Measurements from ENCODE around the gene SLC6A11. TPM values are rescaled to one million over a fixed set of nuclear protein-coding genes. Genes with fewer than 3 reads are reported as not detected.

The SLC6A11 gene
- total RNA-seq, 2 experiments from 2014 or later: not detected

DNA sequence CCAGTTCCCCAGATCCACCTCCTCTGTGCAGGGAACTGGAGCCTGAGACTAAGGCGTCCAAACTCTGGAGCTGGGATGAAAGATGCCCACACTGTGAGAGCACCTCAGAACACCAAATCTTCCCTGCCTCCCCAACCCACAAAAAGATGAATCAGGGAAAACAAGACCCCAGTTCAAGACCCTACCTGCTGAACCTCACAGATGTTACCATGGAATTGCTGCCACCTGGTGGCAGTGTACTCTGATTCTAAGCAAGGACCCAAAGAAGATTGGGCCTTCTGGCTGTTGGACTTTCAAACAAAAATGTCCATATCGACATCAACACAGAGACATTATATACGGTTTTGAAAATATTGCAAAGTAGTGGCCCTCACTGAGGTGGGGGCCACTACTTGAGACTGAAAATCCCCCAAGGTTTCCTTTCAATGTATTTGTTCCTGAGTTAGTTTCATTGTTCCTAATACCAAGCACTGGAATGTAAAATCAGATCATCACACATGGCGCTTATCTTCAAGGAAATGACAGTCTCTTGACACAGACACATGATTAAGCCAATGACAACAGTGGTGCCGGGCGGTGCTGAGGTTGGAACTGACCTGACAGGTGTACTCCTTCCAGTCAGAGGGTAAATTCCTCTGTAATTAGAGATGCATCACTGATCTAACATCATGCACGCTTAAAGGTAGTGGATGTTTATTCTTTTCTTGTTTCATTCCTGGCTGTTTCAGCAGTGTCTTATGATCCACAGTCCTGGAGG is 67.6 kb downstream of the SLC6A11 start:
- Mint-ChIP-seq H3K36me3 (no peaks in the 10 kb centered on the region), H3K9me3 (no peaks in the 10 kb centered on the region), H3K4me1 (ENCODE audit: low read depth) (no peaks in the 10 kb centered on the region), H3K27me3 (peaks cover 16% of the 10 kb centered on the region), H3K4me3 (no peak overlapping the region), H3K27ac (no peak overlapping the region)
- DNase-seq: no peak
- ChIA-PET POLR2A (no interaction called here), CTCF (interaction anchor here (2.5 to 2.6 kb wide), 2 partner anchors 125 kb away, joined by 8 to 15 read pairs; no protein-coding TSS in a partner anchor)
- intact Hi-C loops (cut with micrococcal nuclease): no loop called here

DNA sequence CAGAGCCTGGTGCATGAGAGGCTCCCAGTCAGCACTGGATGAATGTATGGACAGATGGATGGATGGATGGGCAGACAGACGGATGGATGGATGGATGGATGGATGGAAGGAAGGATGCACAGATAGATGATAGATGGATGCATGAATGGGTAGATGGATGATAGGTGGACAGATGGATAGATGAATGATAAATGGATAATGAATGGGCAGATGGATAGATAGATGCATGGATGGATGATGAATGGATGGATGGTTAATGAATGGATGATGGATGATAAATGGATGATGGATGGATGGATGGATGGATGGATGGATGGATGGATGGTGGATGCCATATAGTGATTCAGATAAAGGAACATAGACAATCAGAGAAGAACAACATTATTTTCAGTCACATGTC is 71.0 kb downstream of the SLC6A11 start:
- H3K4me1 Mint-ChIP-seq (ENCODE audit: low read depth): no peaks in the 10 kb centered on the region
- H3K36me3 Mint-ChIP-seq: no peaks in the 10 kb centered on the region
- H3K9me3 Mint-ChIP-seq: peaks cover 15% of the 10 kb centered on the region
- no peak for DNase-seq
- H3K4me3 Mint-ChIP-seq: no peak overlapping the region
- H3K27ac Mint-ChIP-seq: no peak overlapping the region
- CTCF ChIA-PET: no interaction called here
- H3K27me3 Mint-ChIP-seq: peaks cover 10% of the 10 kb centered on the region
- intact Hi-C loops (cut with micrococcal nuclease): no loop called here
- POLR2A ChIA-PET: no interaction called here

DNA sequence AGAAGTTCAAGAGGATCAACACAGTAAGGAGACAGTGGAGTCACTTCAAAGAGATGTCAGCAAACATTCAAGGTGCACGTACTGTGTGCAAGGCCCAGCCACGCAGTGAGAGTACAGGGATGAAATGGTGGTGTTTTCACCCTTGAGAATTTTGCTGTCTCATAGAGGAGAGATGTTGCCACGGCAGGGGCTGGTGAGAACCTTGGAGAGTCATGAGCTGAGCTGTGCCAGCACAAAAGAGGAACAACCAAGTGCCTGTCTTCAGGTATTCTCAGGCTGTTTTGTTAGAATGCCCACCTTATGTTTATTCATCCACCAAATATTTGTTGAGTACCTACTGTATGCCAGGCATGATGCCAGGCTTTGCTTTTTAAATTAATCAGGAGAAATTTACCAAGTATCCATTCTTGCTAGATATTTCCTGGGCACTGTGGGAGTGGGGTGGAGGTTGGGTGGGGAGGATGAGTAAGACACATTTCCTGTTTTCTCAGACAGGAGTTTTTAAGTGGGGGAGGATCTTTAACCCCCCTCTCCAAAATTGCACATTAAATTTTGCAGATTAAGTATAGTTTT is 72.6 kb downstream of the SLC6A11 start:
- ChIA-PET POLR2A (no interaction called here), CTCF (interaction anchor here (0.5 kb wide), 1 partner anchor 534 kb away, joined by 6 read pairs; no protein-coding TSS in a partner anchor)
- Mint-ChIP-seq H3K4me3 (no peak overlapping the region), H3K4me1 (ENCODE audit: low read depth) (no peaks in the 10 kb centered on the region), H3K9me3 (peaks cover 15% of the 10 kb centered on the region), H3K27me3 (peaks cover 5% of the 10 kb centered on the region), H3K36me3 (no peaks in the 10 kb centered on the region), H3K27ac (no peak overlapping the region)
- intact Hi-C loops (cut with micrococcal nuclease): no loop called here
- DNase-seq: no peak

DNA sequence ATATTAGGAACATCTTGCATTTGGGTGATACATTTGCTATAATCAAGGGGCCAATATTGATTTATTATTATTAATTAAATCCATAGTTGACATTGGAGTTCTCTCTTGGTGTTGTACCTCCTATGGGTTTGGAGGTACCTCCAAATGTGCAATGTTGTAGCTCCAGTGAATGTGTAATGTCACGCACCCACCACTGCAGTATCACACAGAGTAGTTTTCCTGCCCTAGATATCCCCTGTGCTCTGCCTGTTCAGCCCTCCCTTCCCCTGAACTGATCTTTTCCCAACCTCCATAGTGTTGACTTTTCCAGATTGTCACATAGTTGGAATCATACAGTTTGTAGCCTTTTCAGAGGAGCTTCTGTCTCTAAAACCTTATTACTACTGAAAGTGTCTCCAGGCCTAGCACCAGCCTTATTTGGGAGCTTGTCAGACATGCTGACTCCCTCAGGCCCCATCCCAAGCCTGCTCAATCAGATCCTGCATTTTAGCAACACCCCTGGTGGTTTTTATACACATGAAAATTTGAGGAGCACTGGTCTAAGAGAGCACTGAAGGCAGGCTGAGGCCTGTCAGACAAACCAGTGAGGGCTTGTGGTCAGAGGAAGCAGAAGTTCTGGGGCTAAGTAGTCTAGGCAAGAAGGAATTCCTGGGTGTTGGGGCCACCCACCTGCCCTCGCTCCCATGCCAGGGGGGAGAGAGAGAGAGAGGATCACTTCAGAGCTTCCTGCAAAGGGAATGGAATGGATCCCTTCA is 73.4 kb downstream of the SLC6A11 start:
- intact Hi-C loops (cut with micrococcal nuclease): no loop called here
- POLR2A ChIA-PET: no interaction called here
- no peaks in the 10 kb centered on the region for H3K4me1 Mint-ChIP-seq (ENCODE audit: low read depth)

DNA sequence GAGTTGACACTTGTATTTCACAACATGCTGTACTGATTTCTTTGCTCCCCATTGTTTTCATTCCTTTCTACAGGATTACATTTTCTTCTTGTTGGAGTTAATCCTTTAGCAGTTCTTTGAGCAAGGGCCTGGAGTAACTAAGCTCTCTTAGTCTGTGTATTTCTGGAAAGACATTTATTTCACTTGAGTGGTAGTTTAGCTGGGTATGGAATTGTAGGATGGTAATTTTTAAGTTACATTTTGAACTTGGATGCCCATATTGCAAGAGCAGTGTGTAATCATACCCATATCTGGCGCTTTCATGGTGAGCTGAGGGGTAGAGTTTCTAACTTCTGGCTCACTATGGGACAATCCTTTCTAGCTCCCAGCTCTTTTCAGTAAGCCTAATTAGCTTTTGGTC is 74.6 kb downstream of the SLC6A11 start:
- Mint-ChIP-seq H3K4me3 (no peak overlapping the region), H3K27me3 (peaks cover 9% of the 10 kb centered on the region), H3K9me3 (peaks cover 15% of the 10 kb centered on the region), H3K4me1 (ENCODE audit: low read depth) (no peaks in the 10 kb centered on the region), H3K27ac (no peak overlapping the region), H3K36me3 (no peaks in the 10 kb centered on the region)
- intact Hi-C loops (cut with micrococcal nuclease): no loop called here
- ChIA-PET POLR2A (no interaction called here), CTCF (no interaction called here)
- no peak for DNase-seq

More for the DNA sequence above, 73.4 kb downstream of the SLC6A11 start:
- Mint-ChIP-seq H3K36me3 (no peaks in the 10 kb centered on the region), H3K27ac (no peak overlapping the region), H3K9me3 (peaks cover 15% of the 10 kb centered on the region), H3K27me3 (peaks cover 8% of the 10 kb centered on the region), H3K4me3 (no peak overlapping the region)
- no peak for DNase-seq
- CTCF ChIA-PET: interaction anchor here (0.5 kb wide), 1 partner anchor 533 kb away, joined by 6 read pairs; no protein-coding TSS in a partner anchor

DNA sequence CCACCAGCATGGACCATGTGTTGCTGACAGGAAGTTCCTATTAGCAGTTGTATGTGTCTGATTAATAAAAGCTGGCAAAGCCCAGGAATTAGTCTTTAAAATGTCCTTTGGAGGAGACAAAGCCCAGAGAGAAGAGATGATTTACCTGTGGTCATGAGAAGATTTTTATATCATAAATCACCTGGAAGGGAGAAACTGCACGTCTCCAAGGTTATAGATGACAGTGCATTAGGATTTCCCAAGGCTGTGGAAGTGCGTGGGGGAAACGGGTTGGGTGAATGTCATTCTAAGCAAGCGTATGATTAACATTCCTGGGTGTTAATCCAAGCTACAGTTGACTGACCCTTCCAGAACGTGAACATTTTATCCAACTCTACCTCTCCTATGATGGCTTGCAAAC is 76.6 kb downstream of the SLC6A11 start:
- Mint-ChIP-seq H3K4me3 (no peak overlapping the region), H3K27ac (no peak overlapping the region), H3K4me1 (ENCODE audit: low read depth) (no peaks in the 10 kb centered on the region), H3K36me3 (no peaks in the 10 kb centered on the region), H3K9me3 (peaks cover 15% of the 10 kb centered on the region), H3K27me3 (peaks cover 3% of the 10 kb centered on the region)
- ChIA-PET POLR2A (no interaction called here), CTCF (no interaction called here)
- DNase-seq: no peak
- intact Hi-C loops (cut with micrococcal nuclease): no loop called here

DNA sequence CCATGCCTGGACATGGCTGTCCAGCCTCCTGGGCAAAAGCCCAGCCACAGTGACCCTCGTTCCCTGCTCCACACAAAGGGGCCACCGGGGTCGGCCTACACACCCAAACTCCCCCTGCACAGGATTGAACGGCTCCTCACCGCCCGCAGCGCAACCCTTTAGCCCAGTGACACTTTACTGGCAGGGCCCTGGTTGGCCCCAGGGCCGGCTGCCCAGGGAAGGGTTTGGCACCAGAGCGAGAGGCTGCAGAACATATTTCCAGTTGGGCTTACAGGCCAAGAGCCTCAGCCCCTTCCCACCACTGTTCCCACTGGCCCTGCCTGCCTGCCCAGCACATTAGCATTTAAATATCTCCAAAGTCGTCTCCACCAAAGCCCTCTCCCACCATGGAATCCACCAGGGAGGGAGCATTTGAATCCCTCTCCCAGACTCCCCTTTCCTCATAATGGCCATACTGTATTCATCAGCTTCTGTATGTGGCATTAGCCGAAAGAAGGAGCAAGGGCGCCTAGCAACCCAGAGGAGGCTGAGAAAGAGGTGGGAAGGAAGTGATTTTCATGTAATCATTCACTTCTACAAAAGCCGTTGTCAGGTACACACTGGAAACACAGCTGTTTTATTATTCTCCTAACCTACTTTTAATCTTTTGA is 85.4 kb downstream of the SLC6A11 start:
- no peak for DNase-seq
- intact Hi-C loops (cut with micrococcal nuclease): no loop called here
- CTCF ChIA-PET: no interaction called here
- Mint-ChIP-seq H3K9me3 (peaks cover 15% of the 10 kb centered on the region), H3K36me3 (peaks cover 2% of the 10 kb centered on the region), H3K27ac (no peak overlapping the region), H3K4me1 (ENCODE audit: low read depth) (no peaks in the 10 kb centered on the region), H3K27me3 (peaks cover 4% of the 10 kb centered on the region), H3K4me3 (no peak overlapping the region)
- POLR2A ChIA-PET: no interaction called here

DNA sequence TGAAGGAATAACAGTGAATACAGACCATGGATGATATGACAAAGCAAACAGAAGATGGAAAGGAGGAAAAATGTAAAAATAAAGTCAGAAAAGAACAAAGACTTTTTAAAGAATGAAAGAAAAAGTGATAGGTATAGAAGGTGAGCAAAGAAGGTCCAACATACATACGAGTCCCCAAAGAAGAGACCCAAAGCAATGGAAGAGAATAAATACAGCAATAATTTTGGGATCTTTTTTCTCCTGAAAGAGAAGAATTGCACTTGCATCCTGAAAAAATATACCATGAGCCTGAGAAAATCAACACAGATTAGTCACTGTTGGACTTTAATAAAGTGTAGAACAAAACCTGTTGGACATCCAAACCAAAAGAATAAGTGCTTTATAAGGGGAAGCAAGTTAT is 91.2 kb downstream of the SLC6A11 start:
- Mint-ChIP-seq H3K4me3 (no peak overlapping the region), H3K36me3 (peaks cover 8% of the 10 kb centered on the region), H3K9me3 (peaks cover 33% of the 10 kb centered on the region), H3K4me1 (ENCODE audit: low read depth) (no peaks in the 10 kb centered on the region), H3K27me3 (peaks cover 6% of the 10 kb centered on the region), H3K27ac (no peak overlapping the region)
- intact Hi-C loops (cut with micrococcal nuclease): no loop called here
- no peak for DNase-seq
- POLR2A ChIA-PET: no interaction called here
- CTCF ChIA-PET: no interaction called here

DNA sequence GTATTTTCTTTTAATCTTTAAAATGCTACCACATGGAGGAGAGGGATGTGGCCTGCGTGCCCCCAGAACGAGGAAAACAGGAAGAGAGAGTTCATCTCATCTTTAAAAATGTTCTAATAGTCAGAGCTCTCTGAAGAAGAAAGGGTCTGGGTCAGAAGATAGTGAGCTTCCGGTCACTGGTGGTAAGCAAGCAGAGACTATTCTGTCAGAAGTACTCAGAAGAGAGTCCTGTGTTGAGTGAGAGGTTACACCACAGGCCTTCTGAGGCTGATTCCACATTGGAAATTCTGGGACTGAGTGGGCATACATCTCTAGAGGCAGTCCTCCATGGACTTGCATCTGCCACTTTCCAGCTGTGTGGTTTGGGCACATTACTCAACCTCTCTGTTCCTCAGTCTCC is 94.3 kb downstream of the SLC6A11 start:
- H3K36me3 Mint-ChIP-seq: peaks cover 8% of the 10 kb centered on the region
- H3K9me3 Mint-ChIP-seq: peaks cover 33% of the 10 kb centered on the region
- H3K4me1 Mint-ChIP-seq (ENCODE audit: low read depth): no peaks in the 10 kb centered on the region
- peaks cover 7% of the 10 kb centered on the region for H3K27me3 Mint-ChIP-seq
- intact Hi-C loops (cut with micrococcal nuclease): no loop called here
- no peak overlapping the region for H3K4me3 Mint-ChIP-seq
- POLR2A ChIA-PET: no interaction called here
- DNase-seq: no peak
- H3K27ac Mint-ChIP-seq: no peak overlapping the region
- CTCF ChIA-PET: no interaction called here

DNA sequence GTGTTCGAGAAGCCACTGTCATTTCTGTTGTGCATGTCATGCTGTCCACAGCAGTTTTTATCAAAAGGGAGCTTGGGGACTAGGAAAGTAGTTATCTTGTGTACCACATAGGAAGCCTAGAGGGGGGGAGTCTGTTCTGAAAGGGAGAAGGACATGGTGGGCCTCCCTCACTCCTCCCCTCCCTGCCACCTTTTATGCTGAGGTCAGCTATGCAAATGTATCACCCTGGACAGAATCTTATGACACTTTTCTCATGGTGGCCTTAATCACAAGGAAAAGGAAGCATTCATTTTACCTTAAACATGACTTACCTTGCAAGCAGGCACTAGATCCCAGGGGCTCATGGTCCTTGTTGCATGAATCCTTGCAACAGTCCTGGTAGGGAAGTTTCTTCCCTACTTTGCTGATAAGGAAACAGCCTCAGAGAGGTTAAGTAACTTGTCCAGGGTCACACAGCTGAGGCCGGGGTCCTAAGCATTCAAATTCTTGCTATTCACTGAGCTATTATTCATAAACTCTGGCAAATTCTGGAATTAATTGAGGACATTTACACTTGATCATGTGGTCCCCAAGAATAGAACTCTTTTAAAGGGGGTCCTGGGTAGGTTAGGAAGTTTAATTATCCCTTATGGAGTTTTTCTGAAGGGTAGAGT is 95.4 kb downstream of the SLC6A11 start:
- no peak overlapping the region for H3K27ac Mint-ChIP-seq

DNA sequence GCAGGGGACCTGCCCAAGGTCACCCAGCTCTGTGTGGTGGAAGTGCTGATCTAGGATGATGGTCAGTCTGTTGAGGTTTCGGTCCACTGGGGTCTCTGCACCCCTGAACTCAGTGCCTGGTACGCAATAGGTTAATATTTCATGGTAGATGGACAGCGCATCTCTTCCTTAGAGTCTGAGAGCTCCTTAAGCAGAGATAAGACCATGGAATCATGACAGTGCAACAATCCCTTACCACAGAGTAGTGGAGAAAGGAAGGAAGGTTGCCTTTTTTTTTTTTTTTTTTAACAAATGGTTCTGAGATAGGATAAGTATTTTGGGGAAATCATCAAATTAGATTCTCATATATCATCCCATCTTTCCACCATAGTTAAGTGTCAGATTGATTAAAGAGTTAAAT is 96.8 kb downstream of the SLC6A11 start:
- H3K36me3 Mint-ChIP-seq: no peaks in the 10 kb centered on the region
- no peak for DNase-seq
- peaks cover 7% of the 10 kb centered on the region for H3K27me3 Mint-ChIP-seq
- ChIA-PET CTCF (interaction anchor here (1.0 kb wide), 1 partner anchor 29 kb away, joined by 3 read pairs; no protein-coding TSS in a partner anchor), POLR2A (interaction anchor here (0.6 to 0.7 kb wide), 2 partner anchors 16 to 24 kb away, joined by 3 to 4 read pairs; no protein-coding TSS in a partner anchor)
- intact Hi-C loops (cut with micrococcal nuclease): no loop called here
- H3K27ac Mint-ChIP-seq: no peak overlapping the region
- H3K4me1 Mint-ChIP-seq (ENCODE audit: low read depth): no peaks in the 10 kb centered on the region
- peaks cover 12% of the 10 kb centered on the region for H3K9me3 Mint-ChIP-seq
- no peak overlapping the region for H3K4me3 Mint-ChIP-seq

More for the DNA sequence above, 95.4 kb downstream of the SLC6A11 start:
- DNase-seq: no peak
- peaks cover 25% of the 10 kb centered on the region for H3K9me3 Mint-ChIP-seq
- POLR2A ChIA-PET: no interaction called here
- H3K27me3 Mint-ChIP-seq: peaks cover 7% of the 10 kb centered on the region
- peaks cover 6% of the 10 kb centered on the region for H3K36me3 Mint-ChIP-seq
- H3K4me3 Mint-ChIP-seq: no peak overlapping the region
- CTCF ChIA-PET: no interaction called here
- H3K4me1 Mint-ChIP-seq (ENCODE audit: low read depth): no peaks in the 10 kb centered on the region
- intact Hi-C loops (cut with micrococcal nuclease): no loop called here

DNA sequence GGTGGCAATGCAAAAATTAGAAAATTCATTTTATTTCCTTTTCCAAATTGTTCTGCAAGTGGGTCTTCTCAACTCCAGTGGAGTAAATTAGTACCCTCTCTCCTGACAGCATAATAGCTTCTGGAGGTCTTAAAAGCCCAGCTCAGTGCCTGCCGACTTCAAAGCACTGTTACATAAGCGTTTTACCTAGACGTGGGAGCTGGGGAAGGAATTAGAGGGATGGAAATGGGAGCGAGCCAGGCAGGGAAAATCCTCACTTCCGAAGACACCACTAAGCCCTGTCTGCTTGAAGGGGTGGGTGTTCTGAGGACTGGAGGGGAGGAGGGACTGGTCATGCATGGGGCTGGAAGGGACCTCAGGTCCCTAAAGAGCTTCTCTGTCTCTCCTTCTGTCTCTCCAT is 99.3 kb downstream of the SLC6A11 start:
- Mint-ChIP-seq H3K27me3 (peaks cover 8% of the 10 kb centered on the region), H3K9me3 (no peaks in the 10 kb centered on the region), H3K36me3 (no peaks in the 10 kb centered on the region), H3K27ac (no peak overlapping the region), H3K4me3 (no peak overlapping the region), H3K4me1 (ENCODE audit: low read depth) (no peaks in the 10 kb centered on the region)
- DNase-seq: no peak
- ChIA-PET POLR2A (no interaction called here), CTCF (interaction anchor here (1.1 kb wide), 1 partner anchor 30 kb away, joined by 3 read pairs; no protein-coding TSS in a partner anchor)
- intact Hi-C loops (cut with micrococcal nuclease): no loop called here

Data from activated CD4-positive, alpha-beta memory T cell treated with anti-CD3 and anti-CD28 coated beads for 36 hours (primary cell).